ENCODE data around the gene RAD51D.

DNA sequence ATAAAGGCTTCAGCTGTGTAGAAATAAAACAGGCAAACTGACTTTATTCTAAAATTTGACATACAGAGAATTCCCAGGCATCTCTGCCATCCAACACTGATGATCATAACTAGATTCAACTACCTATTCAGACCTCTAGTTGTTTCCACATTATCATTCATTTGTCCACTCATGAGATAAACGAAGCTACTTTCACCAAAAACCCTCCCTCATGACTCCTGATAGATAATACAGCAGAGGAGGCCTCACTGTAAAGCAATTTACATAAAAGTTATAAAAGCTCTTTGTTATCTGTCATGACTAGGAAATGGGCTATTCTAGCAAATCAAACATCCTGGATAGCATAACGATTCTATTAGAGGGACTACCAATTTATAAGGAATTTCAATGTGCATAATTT, 36.6 kb downstream of the RAD51D start:
- TF ChIP-seq, protein P1, sequence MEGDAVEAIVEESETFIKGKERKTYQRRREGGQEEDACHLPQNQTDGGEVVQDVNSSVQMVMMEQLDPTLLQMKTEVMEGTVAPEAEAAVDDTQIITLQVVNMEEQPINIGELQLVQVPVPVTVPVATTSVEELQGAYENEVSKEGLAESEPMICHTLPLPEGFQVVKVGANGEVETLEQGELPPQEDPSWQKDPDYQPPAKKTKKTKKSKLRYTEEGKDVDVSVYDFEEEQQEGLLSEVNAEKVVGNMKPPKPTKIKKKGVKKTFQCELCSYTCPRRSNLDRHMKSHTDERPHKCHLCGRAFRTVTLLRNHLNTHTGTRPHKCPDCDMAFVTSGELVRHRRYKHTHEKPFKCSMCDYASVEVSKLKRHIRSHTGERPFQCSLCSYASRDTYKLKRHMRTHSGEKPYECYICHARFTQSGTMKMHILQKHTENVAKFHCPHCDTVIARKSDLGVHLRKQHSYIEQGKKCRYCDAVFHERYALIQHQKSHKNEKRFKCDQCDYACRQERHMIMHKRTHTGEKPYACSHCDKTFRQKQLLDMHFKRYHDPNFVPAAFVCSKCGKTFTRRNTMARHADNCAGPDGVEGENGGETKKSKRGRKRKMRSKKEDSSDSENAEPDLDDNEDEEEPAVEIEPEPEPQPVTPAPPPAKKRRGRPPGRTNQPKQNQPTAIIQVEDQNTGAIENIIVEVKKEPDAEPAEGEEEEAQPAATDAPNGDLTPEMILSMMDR (IDR thresholded peaks at IDR 0.05): no peak
- TF ChIP-seq POLR2A (IDR thresholded peaks at IDR 0.05): no peak

All from heart left ventricle (tissue), 13 donors.